ENCODE measurements around the gene POLD3. TPM values are rescaled to one million over a fixed set of nuclear protein-coding genes. Genes with fewer than 3 reads are reported as not detected.

The POLD3 gene
- total and polyA plus RNA-seq, 2 donors (not counting 1 experiment from before 2014, with no cell fraction given): 4.6 to 17.6 TPM

- no peak overlapping the region for H3K4me2 ChIP-seq (replicated peaks; ENCODE audit: low read depth, low read length, poor library complexity, severe bottlenecking)
- WGBS (ENCODE audit: insufficient coverage): 97% methylated on average over 17 of the region's 17 CpGs
- no peak for ATAC-seq (ENCODE audit: low read depth)
- H3K36me3 ChIP-seq (replicated peaks in 1 of 2; ENCODE audit: control extremely low read depth in 1 of 2, control insufficient read depth in 1 of 2, extremely low read depth in 1 of 2, insufficient read depth in 2 of 2, low read length in 1 of 2): no peaks in the 10 kb centered on the region
- no peaks in the 10 kb centered on the region for H3K4me1 ChIP-seq (ENCODE audit: control insufficient read depth in 2 of 2, insufficient read depth in 2 of 2, low read length in 2 of 2)
- no peak overlapping the region for H3K4me3 ChIP-seq (ENCODE audit: control extremely low read depth in 1 of 5, extremely low read depth in 1 of 5, insufficient read depth in 1 of 5, low read depth in 2 of 5, low read length in 4 of 5)
- H3K9me3 ChIP-seq (ENCODE audit: control extremely low read depth in 1 of 3, control insufficient read depth in 2 of 3, insufficient read depth in 1 of 3, low read length in 2 of 3): no peaks in the 10 kb centered on the region
- TF ChIP-seq, protein P1, sequence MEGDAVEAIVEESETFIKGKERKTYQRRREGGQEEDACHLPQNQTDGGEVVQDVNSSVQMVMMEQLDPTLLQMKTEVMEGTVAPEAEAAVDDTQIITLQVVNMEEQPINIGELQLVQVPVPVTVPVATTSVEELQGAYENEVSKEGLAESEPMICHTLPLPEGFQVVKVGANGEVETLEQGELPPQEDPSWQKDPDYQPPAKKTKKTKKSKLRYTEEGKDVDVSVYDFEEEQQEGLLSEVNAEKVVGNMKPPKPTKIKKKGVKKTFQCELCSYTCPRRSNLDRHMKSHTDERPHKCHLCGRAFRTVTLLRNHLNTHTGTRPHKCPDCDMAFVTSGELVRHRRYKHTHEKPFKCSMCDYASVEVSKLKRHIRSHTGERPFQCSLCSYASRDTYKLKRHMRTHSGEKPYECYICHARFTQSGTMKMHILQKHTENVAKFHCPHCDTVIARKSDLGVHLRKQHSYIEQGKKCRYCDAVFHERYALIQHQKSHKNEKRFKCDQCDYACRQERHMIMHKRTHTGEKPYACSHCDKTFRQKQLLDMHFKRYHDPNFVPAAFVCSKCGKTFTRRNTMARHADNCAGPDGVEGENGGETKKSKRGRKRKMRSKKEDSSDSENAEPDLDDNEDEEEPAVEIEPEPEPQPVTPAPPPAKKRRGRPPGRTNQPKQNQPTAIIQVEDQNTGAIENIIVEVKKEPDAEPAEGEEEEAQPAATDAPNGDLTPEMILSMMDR (IDR thresholded peaks at IDR 0.05): no peak
- TF ChIP-seq EZH2 (IDR thresholded peaks at IDR 0.05; ENCODE audit: borderline replicate concordance, insufficient read depth, low read depth, low read length, poor library complexity, severe bottlenecking): no peak
- ChIA-PET CTCF (no interaction called here), POLR2A (no interaction called here)
- no peak overlapping the region for H3K9ac ChIP-seq (ENCODE audit: low read length)
- H4K20me1 ChIP-seq (ENCODE audit: control insufficient read depth, insufficient read depth, low read length, poor library complexity, severe bottlenecking): no peaks in the 10 kb centered on the region
- Mint-ChIP-seq H3K27me3 (no peaks in the 10 kb centered on the region), H3K9me3 (ENCODE audit: insufficient read depth) (no peaks in the 10 kb centered on the region), H3K4me1 (no peaks in the 10 kb centered on the region), H3K4me3 (no peak overlapping the region), H3K27ac (no peak overlapping the region)
- H3K79me2 ChIP-seq (ENCODE audit: control insufficient read depth, insufficient read depth, low read length): no peaks in the 10 kb centered on the region
- no peak overlapping the region for H2AFZ ChIP-seq (ENCODE audit: insufficient read depth, low read depth, low read length, poor library complexity, severe bottlenecking)
- no peaks in the 10 kb centered on the region for H3K27me3 ChIP-seq (replicated peaks in 1 of 4; ENCODE audit: control extremely low read depth in 1 of 4, control insufficient read depth in 3 of 4, insufficient read depth in 4 of 4, low read length in 3 of 4)
- DNase-seq: no peak
- no peak overlapping the region for H3K27ac ChIP-seq (ENCODE audit: low read length in 2 of 2)
- intact Hi-C loops (cut with micrococcal nuclease): no loop called here
These were observed 77.1 kb downstream of the POLD3 start for GRCh38 chr11:74669211-74670160.

GRCh38 chr11:74670171-74670570, 77.8 kb downstream of the POLD3 start:
- Mint-ChIP-seq H3K4me1 (no peaks in the 10 kb centered on the region), H3K27ac (no peak overlapping the region), H3K9me3 (ENCODE audit: insufficient read depth) (no peaks in the 10 kb centered on the region), H3K27me3 (no peaks in the 10 kb centered on the region), H3K4me3 (no peak overlapping the region)
- Histone ChIP-seq H3K79me2 (ENCODE audit: control insufficient read depth, insufficient read depth, low read length) (no peaks in the 10 kb centered on the region), H2AFZ (ENCODE audit: insufficient read depth, low read depth, low read length, poor library complexity, severe bottlenecking) (no peak overlapping the region), H4K20me1 (ENCODE audit: control insufficient read depth, insufficient read depth, low read length, poor library complexity, severe bottlenecking) (no peaks in the 10 kb centered on the region), H3K9me3 (ENCODE audit: control extremely low read depth in 1 of 3, control insufficient read depth in 2 of 3, insufficient read depth in 1 of 3, low read length in 2 of 3) (no peaks in the 10 kb centered on the region), H3K4me3 (ENCODE audit: control extremely low read depth in 1 of 5, extremely low read depth in 1 of 5, insufficient read depth in 1 of 5, low read depth in 2 of 5, low read length in 4 of 5) (no peak overlapping the region), H3K9ac (ENCODE audit: low read length) (no peak overlapping the region), H3K4me1 (ENCODE audit: control insufficient read depth in 2 of 2, insufficient read depth in 2 of 2, low read length in 2 of 2) (no peaks in the 10 kb centered on the region), H3K27ac (ENCODE audit: low read length in 2 of 2) (no peak overlapping the region), H3K4me2 (replicated peaks; ENCODE audit: low read depth, low read length, poor library complexity, severe bottlenecking) (no peak overlapping the region), H3K27me3 (replicated peaks in 1 of 4; ENCODE audit: control extremely low read depth in 1 of 4, control insufficient read depth in 3 of 4, insufficient read depth in 4 of 4, low read length in 3 of 4) (no peaks in the 10 kb centered on the region), H3K36me3 (replicated peaks in 1 of 2; ENCODE audit: control extremely low read depth in 1 of 2, control insufficient read depth in 1 of 2, extremely low read depth in 1 of 2, insufficient read depth in 2 of 2, low read length in 1 of 2) (no peaks in the 10 kb centered on the region)
- WGBS (ENCODE audit: insufficient coverage): 98% methylated on average over 7 of the region's 7 CpGs
- ChIA-PET CTCF (no interaction called here), POLR2A (no interaction called here)
- ATAC-seq (ENCODE audit: low read depth): no peak
- intact Hi-C loops (cut with micrococcal nuclease): no loop called here
- no peak for TF ChIP-seq EZH2 (IDR thresholded peaks at IDR 0.05; ENCODE audit: borderline replicate concordance, insufficient read depth, low read depth, low read length, poor library complexity, severe bottlenecking)
- TF ChIP-seq, protein P1 (IDR thresholded peaks at IDR 0.05): no peak
- DNase-seq: no peak

Data from B cell (primary cell).